Endothelial cell of umbilical vein (primary cell): Measurements from ENCODE around the gene ADM5. TPM values are rescaled to one million over a fixed set of nuclear protein-coding genes. Genes with fewer than 3 reads are reported as not detected.

Source experiments
- BruUV-seq: library from RNA; stranded (reverse); fragments of 400-500 nt; replicated peaks from 2 replicates; lab custom pipeline; 2021; lab: Mats Ljungman, UMichigan
- CTCF ChIA-PET: fragments of 300-600, 350-600 bp; sonication (Branson Sonifier 250); formaldehyde crosslinking; loops from one replicate; lab custom pipeline; 2021; ENCODE audit warnings: antibody characterized with exemption, inconsistent platforms; lab: Charles Lee
- POLR2A ChIA-PET: fragments of 300-600, 350-600 bp; sonication (Branson Sonifier 250); formaldehyde crosslinking; loops from one replicate; lab custom pipeline; 2021; ENCODE audit warnings: antibody characterized with exemption, inconsistent platforms; lab: Charles Lee
- DNase-seq: peaks from one replicate; pipeline ENCODE4 v3.0.0-alpha.2; 2011; ENCODE audit warnings: low read depth, low spot score
- FAIRE-seq: peaks from 2 replicates; lab custom pipeline; 2011; peaks lifted over from hg19 to GRCh38; lab: Jason Lieb, UNC
- H2AFZ ChIP-seq: 2 replicates; pipeline ENCODE4 v1.6.0; 2012; ENCODE audit warnings: low read depth, low read length, control low read depth, inconsistent platforms
- H3K27ac ChIP-seq: 2 replicates; pipeline ENCODE4 v1.5.1; 2011; ENCODE audit warnings: low read depth, mild to moderate bottlenecking, control low read depth, low read length, moderate library complexity; ENCODE audit not compliant: insufficient read depth
- H3K27me3 ChIP-seq, 2 experiments: 2 replicates each; pipeline versions ENCODE4 v1.6.0 to v1.6.1; 2011; ENCODE audit warnings: low read length in 2 of 2, mixed read lengths in 1 of 2; ENCODE audit not compliant: control insufficient read depth in 2 of 2, insufficient read depth in 2 of 2
- H3K36me3 ChIP-seq, 2 experiments: 2 replicates in 1 of 2; 3 replicates in 1 of 2; pipeline ENCODE4 v1.5.1; 2011; ENCODE audit warnings: low read length in 2 of 2, mild to moderate bottlenecking in 1 of 2, moderate library complexity in 1 of 2; ENCODE audit not compliant: control insufficient read depth in 2 of 2, insufficient read depth in 2 of 2; ENCODE audit errors: extremely low read depth in 1 of 2
- H3K4me1 ChIP-seq: 3 replicates; pipeline ENCODE4 v1.5.1; 2011; ENCODE audit warnings: mild to moderate bottlenecking, low read length; ENCODE audit not compliant: control insufficient read depth, insufficient read depth; ENCODE audit errors: extremely low read depth
- H3K4me2 ChIP-seq: 2 replicates; pipeline ENCODE4 v1.6.1; 2011; ENCODE audit warnings: low read length, control low read depth, mixed read lengths; ENCODE audit not compliant: insufficient read depth
- H3K4me3 ChIP-seq, 3 experiments: fragments of 200-600 bp in 1 of 3; sonication (generic), shearing (Covaris generic) in 1 of 3; replicated peaks in 1 of 3; 2 replicates each; pipeline ENCODE4 v1.5.1; 2011 to 2016; ENCODE audit warnings: control low read depth in 3 of 3, low read length in 3 of 3, mild to moderate bottlenecking in 2 of 3, inconsistent platforms in 1 of 3, low read depth in 1 of 3, moderate library complexity in 1 of 3; ENCODE audit not compliant: insufficient read depth in 1 of 3
- H3K79me2 ChIP-seq: 2 replicates; pipeline ENCODE4 v1.6.0; 2012; ENCODE audit warnings: low read length, inconsistent platforms; ENCODE audit not compliant: control insufficient read depth, insufficient read depth
- H3K9ac ChIP-seq: replicated peaks from 2 replicates; pipeline ENCODE3; 2011; ENCODE audit warnings: low read length, control low read depth; ENCODE audit not compliant: insufficient read depth; ENCODE audit errors: extremely low read depth
- H3K9me1 ChIP-seq: replicated peaks from 3 replicates; pipeline ENCODE4 v1.6.0; 2011; ENCODE audit warnings: mild to moderate bottlenecking, low read length; ENCODE audit not compliant: control insufficient read depth, insufficient read depth; ENCODE audit errors: extremely low read depth
- H3K9me3 ChIP-seq: replicated peaks from 2 replicates; pipeline ENCODE4 v1.5.1; 2012; ENCODE audit warnings: low read length, inconsistent platforms; ENCODE audit not compliant: control insufficient read depth, insufficient read depth
- H4K20me1 ChIP-seq: replicated peaks from 2 replicates; pipeline ENCODE3; 2011; ENCODE audit warnings: mild to moderate bottlenecking, low read length; ENCODE audit not compliant: control insufficient read depth, insufficient read depth; ENCODE audit errors: extremely low read depth
- CTCF ChIP-seq, 2 donors: IDR thresholded peaks; 1 replicate in 1 of 2; 2 replicates in 1 of 2; pipeline ENCODE4 v1.5.1; 2011; ENCODE audit warnings: low read length in 2 of 2, mild to moderate bottlenecking in 2 of 2, moderate library complexity in 2 of 2, control low read depth in 1 of 2, inconsistent platforms in 1 of 2, low read depth in 1 of 2; ENCODE audit not compliant: insufficient read depth in 1 of 2; ENCODE audit errors: extremely low read depth in 1 of 2
- EZH2 ChIP-seq: IDR thresholded peaks from 2 replicates; pipeline ENCODE4 v1.6.1; 2012; ENCODE audit warnings: borderline replicate concordance, low read depth, mild to moderate bottlenecking, moderate library complexity, low read length, inconsistent platforms; ENCODE audit not compliant: severe bottlenecking
- FOS ChIP-seq: IDR thresholded peaks from 2 replicates; pipeline ENCODE4 v1.6.1; 2011; ENCODE audit warnings: mild to moderate bottlenecking, low read length, moderate library complexity, borderline replicate concordance; ENCODE audit not compliant: insufficient read depth
- GATA2 ChIP-seq: IDR thresholded peaks from 2 replicates; pipeline ENCODE4 v1.7.0; 2011; ENCODE audit warnings: low read depth, mild to moderate bottlenecking, moderate library complexity, mixed read lengths, low read length; ENCODE audit not compliant: insufficient read length, insufficient read depth
- JUN ChIP-seq: IDR thresholded peaks from 2 replicates; pipeline ENCODE4 v1.6.1; 2011; ENCODE audit warnings: borderline replicate concordance, low read depth; ENCODE audit not compliant: insufficient read length, insufficient read depth
- MAX ChIP-seq: IDR thresholded peaks from 2 replicates; pipeline ENCODE4 v1.6.1; 2011; ENCODE audit not compliant: insufficient read depth, insufficient read length
- MYC ChIP-seq: IDR thresholded peaks from one replicate; pipeline ENCODE4 v1.6.1; 2011; ENCODE audit warnings: mild to moderate bottlenecking, low read depth, low read length
- POLR2A ChIP-seq: IDR thresholded peaks from 2 replicates; pipeline ENCODE4 v1.6.1; 2012; ENCODE audit warnings: low read depth, mild to moderate bottlenecking, control low read depth, low read length
- POLR2AphosphoS5 ChIP-seq: IDR thresholded peaks from 2 replicates; pipeline ENCODE4 v1.6.1; 2012; ENCODE audit warnings: low read depth, mild to moderate bottlenecking, control low read depth, low read length, moderate library complexity; ENCODE audit not compliant: insufficient read depth
- dilution Hi-C: fragments of 300-500 bp; cut with MboI; formaldehyde crosslinking; loops from one replicate; pipeline ENCODE4 v1.15.0; 2019; ENCODE audit warnings: low sequenced_read_pairs; ENCODE audit not compliant: extremely low pct_ligation_motif_present
- intact Hi-C: fragments of 100-400 bp; cut with micrococcal nuclease; formaldehyde crosslinking; loops from one replicate; pipeline ENCODE4 v1.10.0; 2022
- polyA plus RNA-seq, 4 experiments: library from polyadenylated mRNA; depleted of rRNA in 3 of 4; stranded (reverse) in 3 of 4; unstranded in 1 of 4; fragments of >200 nt; gene quantifications; 2 replicates each; pipeline versions ENCODE4 v1.2.1 to v1.2.3, GENCODE V29; 2011 to 2012; ENCODE audit warnings: missing spikeins in 1 of 4
- total RNA-seq: library from RNA; stranded (reverse); gene quantifications from 2 replicates; pipeline ENCODE4 v1.2.3, GENCODE V29; 2021

Gene ADM5
- total and polyA plus RNA-seq, 2 donors (not counting 3 experiments of a cell fraction or from before 2014, with no cell fraction given) = 3.3 to 4.4 TPM

GRCh38 chr19:49716154-49716553 is 26.8 kb downstream of the ADM5 start:
- intact Hi-C loops = loop anchor here (2.0 kb wide), 1 partner anchor 25 kb away; the partner anchor contains the start of gene CPT1C
- no peak for TF ChIP-seq GATA2
- TF ChIP-seq EZH2 = no peak
- no peak for TF ChIP-seq FOS
- no peak for TF ChIP-seq MYC
- no peak for TF ChIP-seq CTCF (IDR thresholded peaks at IDR 0.05; ENCODE audit: extremely low read depth in 1 of 2, insufficient read depth in 1 of 2, low read depth in 1 of 2, low read length in 2 of 2)
- TF ChIP-seq POLR2A = no peak
- Histone ChIP-seq H3K9me3 (no peaks in the 10 kb centered on the region), H3K27ac (no peak overlapping the region), H3K36me3 (peaks cover 0 to 5% of the 10 kb centered on the region in 2 experiments), H3K4me2 (no peak overlapping the region), H2AFZ (no peak overlapping the region), H3K27me3 (no peaks in the 10 kb centered on the region), H3K9ac (no peak overlapping the region), H4K20me1 (no peaks in the 10 kb centered on the region), H3K4me3 (no peak overlapping the region), H3K4me1 (no peaks in the 10 kb centered on the region), H3K79me2 (no peaks in the 10 kb centered on the region), H3K9me1 (no peaks in the 10 kb centered on the region)
- FAIRE-seq (no peak), DNase-seq (no peak)
- ChIA-PET POLR2A (no interaction called here), CTCF (no interaction called here)
- dilution Hi-C loops = no loop called here
- no TSS peak for BruUV-seq

- CTCF ChIA-PET = interaction anchor here (0.9 to 2.1 kb wide), 6 partner anchors 9 to 38 kb away, joined by 4 to 9 read pairs (median 6); no protein-coding TSS in a partner anchor
- no peak overlapping the region for H3K4me2 ChIP-seq
Measured at GRCh38 chr19:49718511-49718910, 29.1 kb downstream of the ADM5 start.

More at GRCh38 chr19:49718511-49718910, 29.1 kb downstream of the ADM5 start:
- Histone ChIP-seq H3K36me3 (peaks cover 0 to 1% of the 10 kb centered on the region in 2 experiments), H3K4me1 (no peaks in the 10 kb centered on the region), H3K79me2 (no peaks in the 10 kb centered on the region), H3K4me3 (no peak overlapping the region), H3K9ac (no peak overlapping the region), H3K9me1 (no peaks in the 10 kb centered on the region), H3K9me3 (no peaks in the 10 kb centered on the region), H4K20me1 (no peaks in the 10 kb centered on the region), H3K27me3 (no peaks in the 10 kb centered on the region), H2AFZ (no peak overlapping the region), H3K27ac (no peak overlapping the region)
- no peak for FAIRE-seq
- TF ChIP-seq GATA2 (no peak), POLR2AphosphoS5 (no peak), CTCF (IDR thresholded peaks at IDR 0.05; ENCODE audit: extremely low read depth in 1 of 2, insufficient read depth in 1 of 2, low read depth in 1 of 2, low read length in 2 of 2) (no peak), MYC (no peak), POLR2A (no peak), EZH2 (no peak), MAX (no peak), JUN (no peak), FOS (no peak)
- no peak for DNase-seq
- dilution Hi-C loops = no loop called here
- intact Hi-C loops = no loop called here
- no TSS peak for BruUV-seq
- POLR2A ChIA-PET = no interaction called here
